Mammary microvascular endothelial cell (primary cell): Measurements from ENCODE around the gene PTX4. TPM values are rescaled to one million over a fixed set of nuclear protein-coding genes. Genes with fewer than 3 reads are reported as not detected.

Experiments
- total RNA-seq: library from RNA; depleted of rRNA; stranded (reverse); fragments of >200 nt; gene quantifications from 2 replicates; pipeline ENCODE4 v1.2.3, GENCODE V29; 2015

PTX4 gene
- 0.20 TPM in 1 of 2 replicates, not detected in the other for total RNA-seq

GRCh38 chr16:1488619-1489018 lies at the start of gene PTX4:
Gene PTX4, minus strand, starts transcription at chr16:1488944. Its CDS starts 35 bp downstream, at chr16:1488909.

GRCh38 chr16:1533443-1533951 lies 44.8 kb upstream of the PTX4 start, which contains the start of gene TMEM204:
Gene TMEM204, plus strand, starts transcription at chr16:1533666. Its CDS starts 610 bp downstream, at chr16:1534276.

GRCh38 chr16:1492923-1493745 lies 4.4 kb upstream of the PTX4 start, which contains the start of gene TELO2:
Gene TELO2, plus strand, starts transcription at chr16:1493360. Its CDS starts 922 bp downstream, at chr16:1494282.

GRCh38 chr16:1474796-1475551 lies 13.8 kb downstream of the PTX4 start, which contains the start of gene CLCN7:
Gene CLCN7, minus strand, starts transcription at chr16:1475028. Its CDS starts 54 bp downstream, at chr16:1474974.

GRCh38 chr16:1443980-1444729 lies 44.6 kb downstream of the PTX4 start, which contains the start of gene CCDC154:
Gene CCDC154, minus strand, starts transcription at chr16:1444556. Its CDS starts 234 bp downstream, at chr16:1444322.

Other genes with a start within 250 kb of the PTX4 start
- not detected in 2 replicates for gene TPSAB1, start 248.2 kb downstream of the PTX4 start, total RNA-seq
- gene TPSD1, start 232.9 kb downstream of the PTX4 start, total RNA-seq: not detected in 2 replicates
- 72.6 and 78.7 TPM in 2 replicates for gene UBE2I, start 179.3 kb downstream of the PTX4 start, total RNA-seq
- 0.33 and 0.54 TPM in 2 replicates for gene BAIAP3, start 155.3 kb downstream of the PTX4 start, total RNA-seq
- gene TSR3, start 137.1 kb downstream of the PTX4 start, total RNA-seq: 122 and 128 TPM in 2 replicates
- gene GNPTG, start 137.0 kb downstream of the PTX4 start, total RNA-seq: 44.8 and 46.0 TPM in 2 replicates
- 7.3 and 8.8 TPM in 2 replicates for gene UNKL, start 74.2 kb downstream of the PTX4 start, total RNA-seq
- gene UQCC4, start 68.2 kb downstream of the PTX4 start, total RNA-seq: 18.6 and 28.3 TPM in 2 replicates
- not detected in 2 replicates for gene PERCC1, start 57.9 kb downstream of the PTX4 start, total RNA-seq
- gene CCDC154, start 44.4 kb downstream of the PTX4 start, total RNA-seq: 0.05 TPM in 1 of 2 replicates, not detected in the other
- gene CLCN7, start 13.9 kb downstream of the PTX4 start, total RNA-seq: 39.7 and 45.1 TPM in 2 replicates
- gene TELO2, start 4.4 kb upstream of the PTX4 start, total RNA-seq: 23.8 and 27.4 TPM in 2 replicates
- gene TMEM204, start 44.7 kb upstream of the PTX4 start, total RNA-seq: 53.5 and 61.6 TPM in 2 replicates
- gene IFT140, start 123.1 kb upstream of the PTX4 start, total RNA-seq: 12.8 and 13.0 TPM in 2 replicates
- 7.7 and 10.7 TPM in 2 replicates for gene CRAMP1, start 123.4 kb upstream of the PTX4 start, total RNA-seq
- gene JPT2, start 189.3 kb upstream of the PTX4 start, total RNA-seq: 82.3 and 108 TPM in 2 replicates
- gene MAPK8IP3, start 217.3 kb upstream of the PTX4 start, total RNA-seq: 18.6 and 20.5 TPM in 2 replicates